Body of pancreas (tissue), 4 donors: ENCODE measurements around the gene RAB3IP. TPM values are rescaled to one million over a fixed set of nuclear protein-coding genes. Genes with fewer than 3 reads are reported as not detected.

Source experiments
- ATAC-seq: fragments of 150-250 bp; one replicate; pipeline ENCODE4 v1.9.1; 2016
- DNase-seq, 4 donors: peaks; one replicate each; pipeline ENCODE4 v3.0.0-alpha.2; 2019
- H3K27ac ChIP-seq, 4 donors: fragments of 200-600 bp; sonication (generic); 1 replicate in 3 of 4; 2 replicates in 1 of 4; pipeline versions ENCODE4 v1.5.1 to v1.6.1; 2016 to 2019; ENCODE audit warnings: mild to moderate bottlenecking in 1 of 4, mixed read lengths in 1 of 4, moderate library complexity in 1 of 4
- H3K27me3 ChIP-seq, 2 donors: fragments of 200-600 bp; sonication (generic); one replicate each; pipeline ENCODE4 v1.6.0; 2016; ENCODE audit warnings: mild to moderate bottlenecking in 1 of 2
- H3K36me3 ChIP-seq, 2 donors: fragments of 200-600 bp; sonication (generic); replicated peaks in 1 of 2; 2 replicates each; pipeline ENCODE4 v1.5.1; 2016; ENCODE audit warnings: low read depth in 2 of 2; ENCODE audit not compliant: insufficient read depth in 1 of 2
- H3K4me1 ChIP-seq: fragments of 200-600 bp; sonication (generic); one replicate; pipeline ENCODE4 v1.6.0; 2016
- H3K4me3 ChIP-seq, 2 donors: fragments of 200-600 bp; sonication (generic); 1 replicate in 1 of 2; 2 replicates in 1 of 2; pipeline ENCODE4 v1.5.1; 2016 to 2019
- H3K9me3 ChIP-seq, 3 donors: fragments of 200-600 bp; sonication (generic); 1 replicate in 2 of 3; 2 replicates in 1 of 3; pipeline ENCODE4 v1.5.1; 2016
- POLR2A ChIP-seq, 3 donors: fragments of 450-650 bp; IDR thresholded peaks; one replicate each; pipeline ENCODE4 v1.6.1; 2016; ENCODE audit warnings: antibody characterized with exemption in 3 of 3, mild to moderate bottlenecking in 2 of 3
- WGBS, 2 donors: methylation state at CpG; one replicate each; pipeline ENCODE4 v1.1.5; 2017; 5-methylcytosine and 5-hydroxymethylcytosine counted together
- intact Hi-C: fragments of 100-400 bp; cut with DNase I; formaldehyde crosslinking; loops from one replicate; pipeline ENCODE4 v1.15.1; 2023
- total RNA-seq, 2 donors: library from RNA; depleted of rRNA; stranded (reverse); fragments of >200 nt; gene quantifications; one replicate each; pipeline ENCODE4 v1.1.0, GENCODE V29; 2016
- TF ChIP-seq, protein P1 (sequence below), 7 experiments: fragments of 450-650 bp in 4 of 7; fragments of 200-600 bp in 3 of 7; sonication (generic) in 3 of 7; IDR thresholded peaks; one replicate each; pipeline ENCODE4 v1.5.1; 2016 to 2019; ENCODE audit warnings: antibody characterized with exemption in 7 of 7

RAB3IP gene
- total RNA-seq, 2 donors from 2014 or later, result 61.0 to 62.3 TPM

DNA sequence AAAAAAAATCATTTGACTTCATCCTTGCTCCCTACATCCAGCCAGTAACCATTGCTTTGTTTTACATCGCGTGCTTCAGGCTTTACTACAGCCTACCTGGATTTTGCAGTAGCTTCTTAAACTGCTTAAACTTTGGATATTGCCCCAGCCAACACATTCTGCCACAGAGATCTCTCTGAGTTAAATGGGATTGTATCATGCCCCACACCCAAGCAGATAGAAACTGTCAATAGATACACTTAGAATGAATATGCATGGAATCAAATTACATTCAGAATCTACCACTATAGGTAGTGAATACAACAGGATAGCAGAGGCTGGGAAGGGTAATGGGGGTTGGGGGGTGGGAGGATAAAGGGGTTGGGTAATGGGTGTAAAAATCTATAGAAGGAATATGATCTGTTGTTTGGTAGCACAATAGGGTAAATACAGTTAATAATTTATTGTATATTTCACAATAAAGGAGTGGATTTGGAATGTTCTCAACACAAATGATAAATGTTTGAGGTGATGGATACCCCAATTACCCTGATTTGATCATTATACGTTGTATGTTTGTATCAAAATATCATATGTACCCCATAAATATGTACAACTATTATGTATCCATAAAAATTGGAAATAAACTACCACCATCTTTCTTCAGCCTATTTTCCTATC is 83.7 kb downstream of the RAB3IP start:
- ATAC-seq, result no peak

DNA sequence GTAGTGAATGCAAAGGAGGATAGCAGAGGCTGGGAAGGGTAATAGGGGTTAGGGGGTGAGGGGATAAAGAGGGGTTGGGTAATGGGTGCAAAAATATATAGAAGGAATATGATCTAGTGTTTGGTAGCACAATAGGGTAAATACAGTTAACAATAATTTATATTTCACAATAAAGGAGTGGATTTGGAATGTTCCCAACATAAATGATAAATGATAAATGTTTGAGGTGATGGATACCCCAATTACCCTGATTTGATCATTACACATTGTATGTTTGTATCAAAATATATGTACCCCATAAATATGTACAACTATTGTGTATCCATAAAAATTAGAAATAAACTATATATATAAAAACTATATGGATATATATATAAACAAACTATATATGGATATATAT is 85.4 kb downstream of the RAB3IP start:
- Histone ChIP-seq H3K4me3 (no peak overlapping the region), H3K27me3 (no peaks in the 10 kb centered on the region), H3K36me3 (no peaks in the 10 kb centered on the region), H3K9me3 (no peaks in the 10 kb centered on the region), H3K27ac (no peak overlapping the region), H3K4me1 (peaks cover 8% of the 10 kb centered on the region)
- ATAC-seq, result no peak
- TF ChIP-seq POLR2A (IDR thresholded peaks at IDR 0.05), result no peak
- TF ChIP-seq, protein P1, sequence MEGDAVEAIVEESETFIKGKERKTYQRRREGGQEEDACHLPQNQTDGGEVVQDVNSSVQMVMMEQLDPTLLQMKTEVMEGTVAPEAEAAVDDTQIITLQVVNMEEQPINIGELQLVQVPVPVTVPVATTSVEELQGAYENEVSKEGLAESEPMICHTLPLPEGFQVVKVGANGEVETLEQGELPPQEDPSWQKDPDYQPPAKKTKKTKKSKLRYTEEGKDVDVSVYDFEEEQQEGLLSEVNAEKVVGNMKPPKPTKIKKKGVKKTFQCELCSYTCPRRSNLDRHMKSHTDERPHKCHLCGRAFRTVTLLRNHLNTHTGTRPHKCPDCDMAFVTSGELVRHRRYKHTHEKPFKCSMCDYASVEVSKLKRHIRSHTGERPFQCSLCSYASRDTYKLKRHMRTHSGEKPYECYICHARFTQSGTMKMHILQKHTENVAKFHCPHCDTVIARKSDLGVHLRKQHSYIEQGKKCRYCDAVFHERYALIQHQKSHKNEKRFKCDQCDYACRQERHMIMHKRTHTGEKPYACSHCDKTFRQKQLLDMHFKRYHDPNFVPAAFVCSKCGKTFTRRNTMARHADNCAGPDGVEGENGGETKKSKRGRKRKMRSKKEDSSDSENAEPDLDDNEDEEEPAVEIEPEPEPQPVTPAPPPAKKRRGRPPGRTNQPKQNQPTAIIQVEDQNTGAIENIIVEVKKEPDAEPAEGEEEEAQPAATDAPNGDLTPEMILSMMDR (IDR thresholded peaks at IDR 0.05), result no peak
- intact Hi-C loops, result no loop called here
- no peak for DNase-seq

More for the DNA sequence above, 83.7 kb downstream of the RAB3IP start:
- no peaks in the 10 kb centered on the region for H3K36me3 ChIP-seq
- H3K4me1 ChIP-seq, result peaks cover 8% of the 10 kb centered on the region
- no peaks in the 10 kb centered on the region for H3K9me3 ChIP-seq
- 56 to 63% methylated on average over 3 of the region's 3 CpGs for WGBS, 2 donors
- no peak for DNase-seq
- TF ChIP-seq, protein P1 (IDR thresholded peaks at IDR 0.05), result no peak
- TF ChIP-seq POLR2A (IDR thresholded peaks at IDR 0.05), result no peak
- peak overlapping the region in 2 of 4 donors; percentile 57 to 58 for H3K27ac ChIP-seq
- H3K4me3 ChIP-seq, result no peak overlapping the region
- intact Hi-C loops, result no loop called here
- H3K27me3 ChIP-seq, result no peaks in the 10 kb centered on the region

DNA sequence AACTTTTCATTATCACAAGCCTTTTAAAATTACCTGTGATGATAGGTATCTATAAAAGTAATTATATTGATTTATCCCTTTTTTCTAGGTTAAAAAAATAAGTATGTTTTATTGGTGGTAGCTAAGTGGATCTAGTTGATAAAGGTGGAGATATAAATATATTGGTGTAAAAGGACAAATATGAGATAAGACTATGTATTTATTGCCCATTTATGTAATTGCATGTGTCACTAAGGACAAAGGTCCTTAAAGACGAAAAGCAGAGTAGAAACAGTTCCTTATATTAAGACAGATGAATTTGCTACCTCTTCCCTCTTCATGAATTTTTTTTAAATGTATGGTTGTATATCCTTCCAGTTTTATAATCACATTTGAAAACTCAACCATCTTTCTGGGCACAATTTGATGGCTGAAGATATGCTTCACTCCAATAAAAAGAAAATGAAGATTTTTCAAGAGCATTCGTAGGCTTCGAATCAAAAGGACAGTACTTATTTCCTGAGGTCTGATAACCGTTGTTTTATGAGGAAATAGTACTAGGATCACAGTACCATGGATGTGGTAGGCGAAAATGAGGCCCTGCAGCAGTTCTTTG is 86.4 kb downstream of the RAB3IP start, which contains the start of gene MYRFL:
Gene MYRFL (plus strand): TSS at position 262 of the 595 bp plus-strand sequence. CDS start 291 bp downstream, at position 553.
- Histone ChIP-seq H3K36me3 (no peaks in the 10 kb centered on the region), H3K4me3 (no peak within 1 kb of the TSS), H3K4me1 (peaks cover 8% of the 10 kb centered on the region), H3K27ac (no peak within 1 kb of the TSS), H3K27me3 (no peaks in the 10 kb centered on the region), H3K9me3 (no peaks in the 10 kb centered on the region)
- TF ChIP-seq, protein P1 (IDR thresholded peaks at IDR 0.05), result no peak
- TF ChIP-seq POLR2A (IDR thresholded peaks at IDR 0.05), result no peak
- WGBS, 2 donors, result 70 to 71% methylated on average over 5 of the region's 5 CpGs
- ATAC-seq, result no peak
- intact Hi-C loops, result no loop called here
- DNase-seq, result no peak

DNA sequence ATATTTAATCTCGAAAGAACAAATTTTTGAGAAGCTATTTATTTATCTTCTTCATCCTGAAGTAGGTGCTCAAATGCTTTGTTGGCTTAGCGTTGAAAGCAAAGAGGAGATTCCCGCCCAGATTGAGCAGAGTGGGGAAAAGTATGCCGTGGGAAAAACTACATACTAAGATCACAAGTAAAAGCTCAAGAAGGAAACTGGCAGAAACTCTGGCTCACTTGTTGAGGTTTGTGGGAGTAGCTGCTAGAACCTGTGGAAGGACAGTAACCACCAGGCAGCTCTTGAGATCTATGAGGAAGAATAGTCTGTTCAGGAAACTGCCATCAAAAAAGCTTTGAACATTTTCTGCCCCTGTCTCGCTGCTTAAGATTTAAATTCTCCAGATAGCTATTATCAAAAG is 90.2 kb downstream of the RAB3IP start:
- H3K4me3 ChIP-seq, result no peak overlapping the region
- no peak overlapping the region for H3K27ac ChIP-seq
- TF ChIP-seq POLR2A (IDR thresholded peaks at IDR 0.05), result no peak
- TF ChIP-seq, protein P1 (IDR thresholded peaks at IDR 0.05), result no peak
- no peaks in the 10 kb centered on the region for H3K36me3 ChIP-seq
- 51 to 56% methylated on average over 5 of the region's 5 CpGs for WGBS, 2 donors
- ATAC-seq (no peak), DNase-seq (no peak)
- H3K4me1 ChIP-seq, result no peaks in the 10 kb centered on the region
- intact Hi-C loops, result no loop called here
- H3K9me3 ChIP-seq, result no peaks in the 10 kb centered on the region
- no peaks in the 10 kb centered on the region for H3K27me3 ChIP-seq
